HCT116 (cell line): ENCODE results near the gene NFIA.

Source experiments
- CEBPB ChIP-seq: IDR thresholded peaks from 2 replicates; pipeline ENCODE4 v1.6.1; 2012; ENCODE audit warnings: low read depth
- CTCF ChIP-seq, 3 experiments: fragments of 200-600 bp in 1 of 3; sonication (generic) in 1 of 3; IDR thresholded peaks in 2 of 3; conservative IDR thresholded peaks in 1 of 3; 2 replicates each; pipeline ENCODE4 v1.5.1; 2012 to 2017; ENCODE audit warnings: low read depth in 2 of 3, low read length in 2 of 3, antibody characterized with exemption in 1 of 3, borderline replicate concordance in 1 of 3, control low read depth in 1 of 3, mild to moderate bottlenecking in 1 of 3, mixed read lengths in 1 of 3, mixed run types in 1 of 3, moderate library complexity in 1 of 3; ENCODE audit not compliant: insufficient read depth in 1 of 3
- POLR2AphosphoS5 ChIP-seq: IDR thresholded peaks from 2 replicates; pipeline ENCODE4 v1.6.1; 2011; ENCODE audit warnings: mild to moderate bottlenecking, low read depth, low read length, moderate library complexity
- RAD21 ChIP-seq: IDR thresholded peaks from 2 replicates; pipeline ENCODE4 v1.6.1; 2012; ENCODE audit warnings: low read depth, mild to moderate bottlenecking
- SRF ChIP-seq: IDR thresholded peaks from 2 replicates; pipeline ENCODE4 v1.6.1; 2012; ENCODE audit warnings: low read depth
- ZNF274 ChIP-seq: fragments of 200-500 bp; sonication (Bioruptor generic); IDR thresholded peaks from 2 replicates; pipeline ENCODE4 v1.6.1; 2014; ENCODE audit warnings: mild to moderate bottlenecking, low read depth, low read length, inconsistent platforms

- TF ChIP-seq SRF (no peak), CTCF (IDR thresholded peaks at IDR 0.05 in 2 of 3, conservative IDR thresholded peaks at IDR 0.05 in 1 of 3; ENCODE audit: borderline replicate concordance in 1 of 3, insufficient read depth in 1 of 3, low read depth in 2 of 3, low read length in 2 of 3) (no peak), ZNF274 (no peak), POLR2AphosphoS5 (no peak), CEBPB (no peak), RAD21 (no peak)
Observed at GRCh38 chr1:61280452-61280851, 198.1 kb downstream of the NFIA start.
